Heart right ventricle (tissue), 16 donors: Measurements from ENCODE around the gene CDH9. TPM values are rescaled to one million over a fixed set of nuclear protein-coding genes. Genes with fewer than 3 reads are reported as not detected.

ENCODE experiments used
- ATAC-seq, 8 donors: fragments of 200-7000 bp; cut with Tn5 transposase; one replicate each; pipeline ENCODE4 v1.9.1; 2020; ENCODE audit warnings: mild to moderate bottlenecking in 8 of 8, moderate library complexity in 8 of 8, moderate number of reproducible peaks in 1 of 8
- DNase-seq, 2 donors: peaks; one replicate each; pipeline ENCODE4 v3.0.0-alpha.2; 2020
- H3K27ac ChIP-seq, 10 donors: fragments of 200-600 bp; sonication (generic) in 2 of 10; one replicate each; pipeline versions ENCODE4 v1.5.0 to v1.8.0; 2020 to 2022; ENCODE audit warnings: mild to moderate bottlenecking in 3 of 10
- H3K27me3 ChIP-seq, 7 donors: fragments of 200-600 bp; one replicate each; pipeline ENCODE4 v1.8.0; 2021 to 2022; ENCODE audit warnings: mild to moderate bottlenecking in 2 of 7
- H3K36me3 ChIP-seq, 9 donors: fragments of 200-600 bp; sonication (generic) in 1 of 9; one replicate each; pipeline versions ENCODE4 v1.5.0 to v1.8.0; 2020 to 2022; ENCODE audit warnings: mild to moderate bottlenecking in 2 of 9
- H3K4me1 ChIP-seq, 9 donors: fragments of 200-600 bp; sonication (generic) in 1 of 9; one replicate each; pipeline versions ENCODE4 v1.5.0 to v1.8.0; 2020 to 2022; ENCODE audit warnings: mild to moderate bottlenecking in 4 of 9
- H3K4me3 ChIP-seq, 10 donors: fragments of 200-600 bp; sonication (generic) in 2 of 10; one replicate each; pipeline versions ENCODE4 v1.5.0 to v1.8.0; 2020 to 2022; ENCODE audit warnings: mild to moderate bottlenecking in 7 of 10, moderate library complexity in 2 of 10
- H3K9me3 ChIP-seq, 11 donors: fragments of 200-600 bp in 10 of 11; sonication (generic) in 2 of 11; one replicate each; pipeline versions ENCODE4 v1.5.0 to v1.8.0; 2013 to 2022; ENCODE audit warnings: mild to moderate bottlenecking in 2 of 11, control low read depth in 1 of 11, moderate library complexity in 1 of 11
- WGBS, 2 donors: extraction: QIAGEN DNeasy Blood & Tissue Kit; methylation state at CpG; one replicate each; pipeline ENCODE4 v1.1.7; 2013; ENCODE audit warnings: inconsistent platforms in 1 of 2; 5-methylcytosine and 5-hydroxymethylcytosine counted together
- intact Hi-C, 10 donors: fragments of 100-400 bp; cut with DNase I; formaldehyde crosslinking; loops; one replicate each; pipeline versions ENCODE4 v1.11.1 to v1.14.2; 2022
- polyA plus RNA-seq, 2 donors: library from polyadenylated mRNA; stranded (reverse); fragments of 200-250 nt; gene quantifications; one replicate each; pipeline ENCODE4 v1.2.3, GENCODE V29; 2013
- total RNA-seq, 10 donors: library from RNA; stranded (reverse); fragmentation: NEBNext Ultra II Directional in 3 of 10; extraction: Animal tissue kit (Norgen Biotek cat#: 25700) in 3 of 10; gene quantifications; one replicate each; pipeline versions ENCODE4 v1.2.1 to v1.2.4, GENCODE V29; 2021 to 2023
- TF ChIP-seq, protein P1 (sequence below), 9 donors: fragments of 200-600 bp; sonication (generic) in 2 of 9; IDR thresholded peaks; one replicate each; pipeline versions ENCODE4 v1.5.0 to v1.8.0; 2021 to 2022; ENCODE audit warnings: antibody characterized with exemption in 9 of 9, mild to moderate bottlenecking in 5 of 9, moderate library complexity in 1 of 9
- donor health status: Arrhythmogenic right ventricular cardiomyopathy.
- donor health status: ischemic (EF 13 %, LVEDD 7.1; RV severe dilation, severe dysfunction).
- donor health status: healthy with polysubstance abuse.
- donor health status: DM: no; HTN: yes; CAD: no.
- donor health status: DM: no; HTN: no; CAD: no.
- donor health status: ischemic (EF 25% LVEDD 6.9; RV normal size, moderate dysfunction).
- donor health status: ischemic (EF 25% LVEDD 5.7; RV mildly dilated, moderate dysfunction).
- donor health status: healthy.
- donor health status: DM: yes; HTN: yes; CAD: no.
- donor health status: Ischemic cardiomyopathy.
- donor health status: ischemic (EF 35%, LVEDD 5.7; RV mildly dilated, moderate dysfunction).
- donor health status: nonischemic (EF 11% LVEDD 7.7; RV severe dilation, severe dysfunction).
- donor health status: DM: yes; HTN: yes; CAD: no.
- donor health status: PGD.
- donor health status: ischemic (EF 29% LVEDD 5.4; RV normal size, mild dysfunction).
- donor health status: nonischemic (EF 23%, LVEDD 6.1; RV moderate dilation, normal function).

The CDH9 gene
- total and polyA plus RNA-seq, 12 donors, result not detected

DNA sequence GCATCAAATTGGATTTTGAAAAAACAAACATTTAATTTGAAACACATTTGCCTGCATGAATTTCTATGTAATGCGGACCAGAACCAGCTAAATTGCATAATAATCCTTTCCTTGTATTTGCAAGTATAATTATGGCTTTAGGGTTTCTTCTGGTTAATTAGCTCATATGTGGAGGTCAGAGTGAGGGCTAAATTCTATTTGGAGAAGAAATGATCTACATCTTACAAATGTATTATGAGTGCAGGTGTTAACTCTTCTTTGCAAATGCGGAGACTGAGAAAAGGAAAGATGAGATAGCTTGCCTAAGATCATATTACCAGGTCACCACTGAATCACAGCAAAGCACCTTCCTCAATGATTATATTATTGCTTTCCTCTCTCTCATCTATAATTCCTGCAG lies 194.7 kb downstream of the CDH9 start:
- ATAC-seq (no peak), DNase-seq (no peak)
- Histone ChIP-seq H3K36me3 (no peaks in the 10 kb centered on the region), H3K27me3 (no peaks in the 10 kb centered on the region), H3K4me1 (no peaks in the 10 kb centered on the region), H3K9me3 (peaks cover 0 to 20% (median 0%) of the 10 kb centered on the region in 11 donors), H3K27ac (no peak overlapping the region), H3K4me3 (no peak overlapping the region)
- TF ChIP-seq, protein P1, sequence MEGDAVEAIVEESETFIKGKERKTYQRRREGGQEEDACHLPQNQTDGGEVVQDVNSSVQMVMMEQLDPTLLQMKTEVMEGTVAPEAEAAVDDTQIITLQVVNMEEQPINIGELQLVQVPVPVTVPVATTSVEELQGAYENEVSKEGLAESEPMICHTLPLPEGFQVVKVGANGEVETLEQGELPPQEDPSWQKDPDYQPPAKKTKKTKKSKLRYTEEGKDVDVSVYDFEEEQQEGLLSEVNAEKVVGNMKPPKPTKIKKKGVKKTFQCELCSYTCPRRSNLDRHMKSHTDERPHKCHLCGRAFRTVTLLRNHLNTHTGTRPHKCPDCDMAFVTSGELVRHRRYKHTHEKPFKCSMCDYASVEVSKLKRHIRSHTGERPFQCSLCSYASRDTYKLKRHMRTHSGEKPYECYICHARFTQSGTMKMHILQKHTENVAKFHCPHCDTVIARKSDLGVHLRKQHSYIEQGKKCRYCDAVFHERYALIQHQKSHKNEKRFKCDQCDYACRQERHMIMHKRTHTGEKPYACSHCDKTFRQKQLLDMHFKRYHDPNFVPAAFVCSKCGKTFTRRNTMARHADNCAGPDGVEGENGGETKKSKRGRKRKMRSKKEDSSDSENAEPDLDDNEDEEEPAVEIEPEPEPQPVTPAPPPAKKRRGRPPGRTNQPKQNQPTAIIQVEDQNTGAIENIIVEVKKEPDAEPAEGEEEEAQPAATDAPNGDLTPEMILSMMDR (IDR thresholded peaks at IDR 0.05), result no peak
- WGBS, 2 donors, result 76 to 82% methylated on average over 2 of the region's 2 CpGs
- intact Hi-C loops, result no loop called here

DNA sequence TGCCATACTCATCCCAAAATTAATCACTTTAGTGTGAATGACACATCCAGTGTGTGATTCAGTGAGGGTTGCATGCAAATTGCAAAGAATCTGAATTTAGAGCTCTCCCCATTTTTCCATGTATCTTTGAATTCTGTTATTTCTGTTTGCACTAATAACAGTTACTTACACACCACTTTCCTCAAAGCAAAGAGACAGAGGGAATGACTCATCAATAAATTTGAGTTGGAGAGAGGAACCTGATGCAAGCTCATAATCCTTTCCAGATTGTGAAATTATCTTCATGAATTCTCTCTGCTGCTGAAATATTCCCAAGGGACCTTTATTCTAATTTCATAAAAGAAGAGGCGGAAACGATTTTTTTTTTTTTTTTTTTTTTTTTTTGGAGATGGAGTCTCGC lies 204.8 kb downstream of the CDH9 start:
- WGBS, 2 donors, result 65 to 76% methylated on average over 2 to 3 of the region's 3 CpGs
- Histone ChIP-seq H3K27ac (no peak overlapping the region), H3K9me3 (peaks cover 0 to 28% (median 0%) of the 10 kb centered on the region in 11 donors), H3K27me3 (no peaks in the 10 kb centered on the region), H3K4me1 (no peaks in the 10 kb centered on the region), H3K36me3 (no peaks in the 10 kb centered on the region), H3K4me3 (no peak overlapping the region)
- intact Hi-C loops, result no loop called here
- ATAC-seq, result no peak
- no peak for DNase-seq
- TF ChIP-seq, protein P1 (IDR thresholded peaks at IDR 0.05), result no peak
